ENCODE data around the gene PROSER2.

PROSER2 gene

DNA sequence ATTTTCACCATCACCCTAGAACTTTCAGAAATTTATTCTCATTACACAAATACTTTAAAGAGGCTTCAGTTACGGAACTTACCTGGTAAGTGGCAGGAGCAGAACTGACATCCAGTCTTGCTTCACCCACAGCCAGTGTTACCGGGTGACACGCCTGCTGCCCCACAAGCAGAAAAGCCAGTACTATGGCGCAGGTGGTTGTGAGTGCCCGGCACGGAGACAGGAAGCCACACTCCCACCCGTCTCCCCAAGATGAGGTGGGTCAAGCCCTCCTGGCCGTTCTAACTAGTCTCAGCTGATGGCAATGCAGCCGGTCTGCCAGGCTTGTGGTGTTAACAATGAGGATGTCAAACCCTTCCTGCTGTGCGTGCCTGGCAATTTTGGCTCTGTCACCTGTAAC is 86.9 kb downstream of the PROSER2 start:
- DNase-seq, result no peak

- no peak for DNase-seq
These were observed 90.0 kb downstream of the PROSER2 start for GRCh38 chr10:11913079-11913641.

DNA sequence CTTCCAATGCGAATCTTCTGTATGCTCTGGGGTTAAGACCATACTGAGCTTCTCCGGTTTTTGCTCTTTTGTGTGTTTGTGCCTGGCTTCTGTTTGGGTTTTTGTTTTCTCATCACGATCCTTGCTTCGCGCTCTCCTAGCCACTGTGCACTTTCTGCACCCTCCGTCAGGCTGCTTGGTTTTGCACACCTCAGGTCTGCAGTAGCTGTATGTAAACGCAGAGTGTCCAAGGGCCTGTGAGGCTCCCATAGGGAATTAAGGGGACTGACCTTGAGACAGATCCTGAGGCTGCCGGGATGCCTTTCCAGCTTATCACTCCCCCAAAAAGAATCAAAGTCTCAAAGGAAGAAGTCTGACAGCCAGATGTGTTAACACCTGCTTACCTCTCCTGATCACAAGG is 95.2 kb downstream of the PROSER2 start:
- DNase-seq, result no peak

GRCh38 chr10:11919271-11919670 is 96.1 kb downstream of the PROSER2 start:
- DNase-seq, result no peak

Measured in stimulated activated CD4-positive, alpha-beta T cell treated with anti-CD3 and anti-CD28 coated beads, Interleukin-15, amount 100 ng/mL, for 24 hours (primary cell).